Lung (tissue), 12 donors: ENCODE results near the gene OSBPL3. TPM values are rescaled to one million over a fixed set of nuclear protein-coding genes. Genes with fewer than 3 reads are reported as not detected.

Source experiments
- ATAC-seq: fragments of 200-7000 bp; cut with Tn5 transposase; one replicate; pipeline ENCODE4 v1.9.1; 2020; ENCODE audit warnings: moderate number of reproducible peaks; ENCODE audit not compliant: insufficient read depth, low FRiP score
- DNase-seq, 3 donors: peaks; one replicate each; pipeline ENCODE4 v3.0.0-alpha.2; 2013 to 2017
- H3K27ac ChIP-seq, 2 donors: one replicate each; pipeline ENCODE4 v1.5.1; 2013; ENCODE audit warnings: mild to moderate bottlenecking in 2 of 2, moderate library complexity in 2 of 2, control low read depth in 1 of 2, inconsistent platforms in 1 of 2, low read depth in 1 of 2, low read length in 1 of 2
- H3K27me3 ChIP-seq, 3 donors: one replicate each; pipeline ENCODE4 v1.5.1; 2013; ENCODE audit warnings: low read length in 2 of 3; ENCODE audit not compliant: control insufficient read depth in 3 of 3, insufficient read depth in 3 of 3
- H3K36me3 ChIP-seq, 4 donors: one replicate each; pipeline ENCODE4 v1.5.1; 2013; ENCODE audit warnings: low read length in 4 of 4, mild to moderate bottlenecking in 1 of 4, moderate library complexity in 1 of 4; ENCODE audit not compliant: control insufficient read depth in 4 of 4, insufficient read depth in 4 of 4
- H3K4me1 ChIP-seq, 5 donors: one replicate each; pipeline ENCODE4 v1.5.1; 2013; ENCODE audit warnings: low read length in 5 of 5, mild to moderate bottlenecking in 2 of 5, moderate library complexity in 1 of 5; ENCODE audit not compliant: control insufficient read depth in 5 of 5, insufficient read depth in 5 of 5
- H3K4me3 ChIP-seq: one replicate; pipeline ENCODE4 v1.5.1; 2013; ENCODE audit warnings: mild to moderate bottlenecking, control low read depth, moderate library complexity
- H3K9ac ChIP-seq, 2 donors: one replicate each; pipeline ENCODE4 v1.5.1; 2013; ENCODE audit warnings: low read length in 2 of 2, control low read depth in 1 of 2; ENCODE audit not compliant: insufficient read depth in 1 of 2
- H3K9me3 ChIP-seq, 4 donors: one replicate each; pipeline ENCODE4 v1.5.1; 2013; ENCODE audit warnings: low read length in 3 of 4, mild to moderate bottlenecking in 1 of 4, moderate library complexity in 1 of 4; ENCODE audit not compliant: control insufficient read depth in 4 of 4, insufficient read depth in 3 of 4
- WGBS, 2 donors: extraction: QIAGEN DNeasy Blood & Tissue Kit; methylation state at CpG; one replicate each; pipeline ENCODE4 v1.1.7; 2013; 5-methylcytosine and 5-hydroxymethylcytosine counted together
- polyA plus RNA-seq, 2 donors: library from polyadenylated mRNA; stranded (reverse); fragments of 200-250 nt; gene quantifications; one replicate each; pipeline ENCODE4 v1.2.1, GENCODE V29; 2013
- total RNA-seq, 2 donors: library from RNA; depleted of rRNA in 1 of 2; stranded (reverse); fragments of >200 nt in 1 of 2; gene quantifications; one replicate each; pipeline ENCODE4 v1.2.1, GENCODE V29; 2014 to 2021
- TF ChIP-seq, protein P1 (sequence below): IDR thresholded peaks from 2 replicates; pipeline ENCODE4 v1.5.1; 2012; ENCODE audit warnings: mild to moderate bottlenecking; ENCODE audit errors: control extremely low read depth, extremely low read depth
- donor health status: control.
- donor health status: control.
- donor health status: Bipolar disorder and iron deficiency.
- donor health status: healthy.
- donor health status: DM: yes; HTN: yes; CAD: no.

Gene OSBPL3
- total and polyA plus RNA-seq, 4 donors = 8.6 to 32.0 (median 20.4) TPM

- 94 to 96% methylated on average over 6 of the region's 6 CpGs for WGBS, 2 donors
- H3K9ac ChIP-seq = no peak overlapping the region
Measured at GRCh38 chr7:24864214-24864817, 115.7 kb downstream of the OSBPL3 start.

DNA sequence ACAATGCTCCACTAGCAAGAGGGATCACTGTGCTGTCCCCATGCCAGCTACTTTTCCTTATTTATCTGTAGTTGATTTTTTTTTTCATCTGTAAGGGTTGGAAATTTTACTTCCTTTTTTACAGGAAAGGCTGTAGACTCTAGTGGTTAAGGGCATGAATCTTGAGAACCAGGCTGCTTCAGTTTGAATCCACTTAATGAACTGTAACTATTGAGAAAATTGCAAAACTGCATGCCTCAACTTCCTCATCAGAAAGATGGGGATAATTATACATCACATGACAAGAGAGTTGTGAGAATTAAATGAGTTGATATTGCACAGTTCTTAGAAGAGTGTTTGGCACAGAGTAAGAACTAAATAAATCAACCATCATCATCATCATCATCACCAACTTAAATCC is 116.4 kb downstream of the OSBPL3 start:
- ATAC-seq = no peak
- no peaks in the 10 kb centered on the region for H3K9me3 ChIP-seq
- peaks cover 0 to 4% (median 0%) of the 10 kb centered on the region in 4 donors for H3K36me3 ChIP-seq

More at GRCh38 chr7:24864214-24864817, 115.7 kb downstream of the OSBPL3 start:
- Histone ChIP-seq H3K36me3 (peaks cover 0 to 4% (median 0%) of the 10 kb centered on the region in 4 donors), H3K27ac (no peak overlapping the region), H3K27me3 (no peaks in the 10 kb centered on the region), H3K4me3 (no peak overlapping the region), H3K4me1 (no peaks in the 10 kb centered on the region), H3K9me3 (no peaks in the 10 kb centered on the region)
- DNase-seq (no peak), ATAC-seq (no peak)
- TF ChIP-seq, protein P1, sequence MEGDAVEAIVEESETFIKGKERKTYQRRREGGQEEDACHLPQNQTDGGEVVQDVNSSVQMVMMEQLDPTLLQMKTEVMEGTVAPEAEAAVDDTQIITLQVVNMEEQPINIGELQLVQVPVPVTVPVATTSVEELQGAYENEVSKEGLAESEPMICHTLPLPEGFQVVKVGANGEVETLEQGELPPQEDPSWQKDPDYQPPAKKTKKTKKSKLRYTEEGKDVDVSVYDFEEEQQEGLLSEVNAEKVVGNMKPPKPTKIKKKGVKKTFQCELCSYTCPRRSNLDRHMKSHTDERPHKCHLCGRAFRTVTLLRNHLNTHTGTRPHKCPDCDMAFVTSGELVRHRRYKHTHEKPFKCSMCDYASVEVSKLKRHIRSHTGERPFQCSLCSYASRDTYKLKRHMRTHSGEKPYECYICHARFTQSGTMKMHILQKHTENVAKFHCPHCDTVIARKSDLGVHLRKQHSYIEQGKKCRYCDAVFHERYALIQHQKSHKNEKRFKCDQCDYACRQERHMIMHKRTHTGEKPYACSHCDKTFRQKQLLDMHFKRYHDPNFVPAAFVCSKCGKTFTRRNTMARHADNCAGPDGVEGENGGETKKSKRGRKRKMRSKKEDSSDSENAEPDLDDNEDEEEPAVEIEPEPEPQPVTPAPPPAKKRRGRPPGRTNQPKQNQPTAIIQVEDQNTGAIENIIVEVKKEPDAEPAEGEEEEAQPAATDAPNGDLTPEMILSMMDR = no peak

GRCh38 chr7:24862461-24862860 is 117.5 kb downstream of the OSBPL3 start:
- no peak for DNase-seq
- no peaks in the 10 kb centered on the region for H3K4me1 ChIP-seq
- TF ChIP-seq, protein P1 = no peak

More for the DNA sequence above, 116.4 kb downstream of the OSBPL3 start:
- Histone ChIP-seq H3K27me3 (no peaks in the 10 kb centered on the region), H3K27ac (no peak overlapping the region), H3K4me3 (no peak overlapping the region), H3K4me1 (no peaks in the 10 kb centered on the region), H3K9ac (no peak overlapping the region)
- TF ChIP-seq, protein P1 = no peak
- DNase-seq = no peak

GRCh38 chr7:24861336-24861735 is 118.6 kb downstream of the OSBPL3 start:
- TF ChIP-seq, protein P1 = no peak
- H3K27ac ChIP-seq = no peak overlapping the region
- H3K9me3 ChIP-seq = no peaks in the 10 kb centered on the region
- ATAC-seq (no peak), DNase-seq (no peak)
- H3K4me1 ChIP-seq = no peaks in the 10 kb centered on the region
- no peak overlapping the region for H3K4me3 ChIP-seq
- peaks cover 0 to 4% (median 0%) of the 10 kb centered on the region in 4 donors for H3K36me3 ChIP-seq
- no peak overlapping the region for H3K9ac ChIP-seq
- no peaks in the 10 kb centered on the region for H3K27me3 ChIP-seq

More at GRCh38 chr7:24862461-24862860, 117.5 kb downstream of the OSBPL3 start:
- WGBS, 2 donors = 100% methylated on average over 1 of the region's 1 CpG
- ATAC-seq = no peak
- H3K36me3 ChIP-seq = peaks cover 0 to 4% (median 0%) of the 10 kb centered on the region in 4 donors
- H3K4me3 ChIP-seq = no peak overlapping the region
- no peaks in the 10 kb centered on the region for H3K27me3 ChIP-seq
- no peak overlapping the region for H3K27ac ChIP-seq
- H3K9ac ChIP-seq = no peak overlapping the region
- H3K9me3 ChIP-seq = no peaks in the 10 kb centered on the region
